Heart right ventricle (tissue), 16 donors: ENCODE results near the gene PTPRG. TPM values are rescaled to one million over a fixed set of nuclear protein-coding genes. Genes with fewer than 3 reads are reported as not detected.

Experiments
- ATAC-seq, 8 donors: fragments of 200-7000 bp; cut with Tn5 transposase; one replicate each; pipeline ENCODE4 v1.9.1; 2020; ENCODE audit warnings: mild to moderate bottlenecking in 8 of 8, moderate library complexity in 8 of 8, moderate number of reproducible peaks in 1 of 8
- DNase-seq, 2 donors: peaks; one replicate each; pipeline ENCODE4 v3.0.0-alpha.2; 2020
- H3K27ac ChIP-seq, 10 donors: fragments of 200-600 bp; sonication (generic) in 2 of 10; one replicate each; pipeline versions ENCODE4 v1.5.0 to v1.8.0; 2020 to 2022; ENCODE audit warnings: mild to moderate bottlenecking in 3 of 10
- H3K27me3 ChIP-seq, 7 donors: fragments of 200-600 bp; one replicate each; pipeline ENCODE4 v1.8.0; 2021 to 2022; ENCODE audit warnings: mild to moderate bottlenecking in 2 of 7
- H3K36me3 ChIP-seq, 9 donors: fragments of 200-600 bp; sonication (generic) in 1 of 9; one replicate each; pipeline versions ENCODE4 v1.5.0 to v1.8.0; 2020 to 2022; ENCODE audit warnings: mild to moderate bottlenecking in 2 of 9
- H3K4me1 ChIP-seq, 9 donors: fragments of 200-600 bp; sonication (generic) in 1 of 9; one replicate each; pipeline versions ENCODE4 v1.5.0 to v1.8.0; 2020 to 2022; ENCODE audit warnings: mild to moderate bottlenecking in 4 of 9
- H3K4me3 ChIP-seq, 10 donors: fragments of 200-600 bp; sonication (generic) in 2 of 10; one replicate each; pipeline versions ENCODE4 v1.5.0 to v1.8.0; 2020 to 2022; ENCODE audit warnings: mild to moderate bottlenecking in 7 of 10, moderate library complexity in 2 of 10
- H3K9me3 ChIP-seq, 11 donors: fragments of 200-600 bp in 10 of 11; sonication (generic) in 2 of 11; one replicate each; pipeline versions ENCODE4 v1.5.0 to v1.8.0; 2013 to 2022; ENCODE audit warnings: mild to moderate bottlenecking in 2 of 11, control low read depth in 1 of 11, moderate library complexity in 1 of 11
- CTCF ChIP-seq, 9 donors: fragments of 200-600 bp; sonication (generic) in 2 of 9; IDR thresholded peaks; one replicate each; pipeline versions ENCODE4 v1.5.0 to v1.8.0; 2021 to 2022; ENCODE audit warnings: antibody characterized with exemption in 9 of 9, mild to moderate bottlenecking in 5 of 9, moderate library complexity in 1 of 9
- WGBS, 2 donors: extraction: QIAGEN DNeasy Blood & Tissue Kit; methylation state at CpG; one replicate each; pipeline ENCODE4 v1.1.7; 2013; ENCODE audit warnings: inconsistent platforms in 1 of 2; 5-methylcytosine and 5-hydroxymethylcytosine counted together
- intact Hi-C, 10 donors: fragments of 100-400 bp; cut with DNase I; formaldehyde crosslinking; loops; one replicate each; pipeline versions ENCODE4 v1.11.1 to v1.14.2; 2022
- polyA plus RNA-seq, 2 donors: library from polyadenylated mRNA; stranded (reverse); fragments of 200-250 nt; gene quantifications; one replicate each; pipeline ENCODE4 v1.2.3, GENCODE V29; 2013
- total RNA-seq, 10 donors: library from RNA; stranded (reverse); fragmentation: NEBNext Ultra II Directional in 3 of 10; extraction: Animal tissue kit (Norgen Biotek cat#: 25700) in 3 of 10; gene quantifications; one replicate each; pipeline versions ENCODE4 v1.2.1 to v1.2.4, GENCODE V29; 2021 to 2023
- donor health status: Arrhythmogenic right ventricular cardiomyopathy.
- donor health status: ischemic (EF 13 %, LVEDD 7.1; RV severe dilation, severe dysfunction).
- donor health status: healthy with polysubstance abuse.
- donor health status: DM: no; HTN: yes; CAD: no.
- donor health status: DM: no; HTN: no; CAD: no.
- donor health status: ischemic (EF 25% LVEDD 6.9; RV normal size, moderate dysfunction).
- donor health status: ischemic (EF 25% LVEDD 5.7; RV mildly dilated, moderate dysfunction).
- donor health status: healthy.
- donor health status: DM: yes; HTN: yes; CAD: no.
- donor health status: Ischemic cardiomyopathy.
- donor health status: ischemic (EF 35%, LVEDD 5.7; RV mildly dilated, moderate dysfunction).
- donor health status: nonischemic (EF 11% LVEDD 7.7; RV severe dilation, severe dysfunction).
- donor health status: DM: yes; HTN: yes; CAD: no.
- donor health status: PGD.
- donor health status: ischemic (EF 29% LVEDD 5.4; RV normal size, mild dysfunction).
- donor health status: nonischemic (EF 23%, LVEDD 6.1; RV moderate dilation, normal function).

PTPRG gene
- total and polyA plus RNA-seq, 12 donors, result 10.1 to 38.3 (median 32.6) TPM

GRCh38 chr3:61882253-61882652 lies 320.9 kb downstream of the PTPRG start:
- Histone ChIP-seq H3K4me3 (no peak overlapping the region), H3K27ac (no peak overlapping the region), H3K36me3 (no peaks in the 10 kb centered on the region), H3K27me3 (no peaks in the 10 kb centered on the region), H3K4me1 (peaks cover 0 to 45% (median 23%) of the 10 kb centered on the region in 9 donors), H3K9me3 (no peaks in the 10 kb centered on the region)
- no peak for DNase-seq
- intact Hi-C loops, result no loop called here
- no peak for ATAC-seq
- TF ChIP-seq CTCF (IDR thresholded peaks at IDR 0.05), result no peak

GRCh38 chr3:61884794-61885193 lies 323.4 kb downstream of the PTPRG start:
- 95% methylated on average over 4 of the region's 4 CpGs for WGBS, 2 donors
- intact Hi-C loops, result no loop called here
- Histone ChIP-seq H3K9me3 (no peaks in the 10 kb centered on the region), H3K4me3 (no peak overlapping the region), H3K36me3 (no peaks in the 10 kb centered on the region), H3K27ac (no peak overlapping the region), H3K4me1 (peaks cover 0 to 32% (median 11%) of the 10 kb centered on the region in 9 donors), H3K27me3 (no peaks in the 10 kb centered on the region)
- TF ChIP-seq CTCF (IDR thresholded peaks at IDR 0.05), result no peak
- ATAC-seq (no peak), DNase-seq (no peak)

- Histone ChIP-seq H3K4me1 (peaks cover 0 to 38% (median 16%) of the 10 kb centered on the region in 9 donors), H3K36me3 (no peaks in the 10 kb centered on the region), H3K4me3 (no peak overlapping the region), H3K9me3 (no peaks in the 10 kb centered on the region), H3K27me3 (no peaks in the 10 kb centered on the region), H3K27ac (no peak overlapping the region)
- WGBS, 2 donors, result 90 to 96% methylated on average over 5 to 6 of the region's 6 CpGs
- DNase-seq, result no peak
- TF ChIP-seq CTCF (IDR thresholded peaks at IDR 0.05), result no peak
- ATAC-seq, result no peak
- intact Hi-C loops, result no loop called here
Measured at GRCh38 chr3:61885414-61885813, 324.0 kb downstream of the PTPRG start.

- peaks cover 0 to 41% (median 17%) of the 10 kb centered on the region in 9 donors for H3K4me1 ChIP-seq
- H3K9me3 ChIP-seq, result no peaks in the 10 kb centered on the region
- ATAC-seq (no peak), DNase-seq (no peak)
- no peaks in the 10 kb centered on the region for H3K36me3 ChIP-seq
- H3K27me3 ChIP-seq, result no peaks in the 10 kb centered on the region
- 86 to 88% methylated on average over 1 of the region's 1 CpG for WGBS, 2 donors
- H3K27ac ChIP-seq, result no peak overlapping the region
- no peak overlapping the region for H3K4me3 ChIP-seq
- intact Hi-C loops, result no loop called here
- no peak for TF ChIP-seq CTCF (IDR thresholded peaks at IDR 0.05)
Measured at GRCh38 chr3:61887206-61887605, 325.8 kb downstream of the PTPRG start.
